Transverse colon (tissue), 4 donors: ENCODE results near the gene PYGM. TPM values are rescaled to one million over a fixed set of nuclear protein-coding genes. Genes with fewer than 3 reads are reported as not detected.

ENCODE experiments used
- DNase-seq: peaks from one replicate; pipeline ENCODE4 v3.0.0-alpha.2; 2019
- H3K27ac ChIP-seq, 4 donors: fragments of 200-600 bp; sonication (generic); 2 replicates each; pipeline ENCODE4 v1.5.1; 2016 to 2018; ENCODE audit warnings: inconsistent platforms in 4 of 4
- H3K27me3 ChIP-seq: fragments of 200-600 bp; sonication (generic); 2 replicates; pipeline ENCODE4 v1.5.1; 2017; ENCODE audit warnings: inconsistent platforms
- H3K36me3 ChIP-seq, 4 donors: fragments of 200-600 bp; sonication (generic); 2 replicates each; pipeline ENCODE4 v1.5.1; 2017 to 2019; ENCODE audit warnings: inconsistent platforms in 4 of 4
- H3K4me1 ChIP-seq, 4 donors: fragments of 200-600 bp; sonication (generic); 2 replicates each; pipeline ENCODE4 v1.5.1; 2017 to 2020; ENCODE audit warnings: inconsistent platforms in 4 of 4
- H3K4me3 ChIP-seq, 4 donors: fragments of 200-600 bp; sonication (generic); 1 replicate in 1 of 4; 2 replicates in 3 of 4; pipeline versions ENCODE4 v1.5.1 to v1.6.1; 2017 to 2019; ENCODE audit warnings: inconsistent platforms in 4 of 4
- H3K9me3 ChIP-seq, 2 donors: fragments of 200-600 bp; sonication (generic); 2 replicates each; pipeline ENCODE4 v1.5.1; 2017 to 2019; ENCODE audit warnings: inconsistent platforms in 2 of 2
- CTCF ChIP-seq, 5 experiments: fragments of 200-600 bp in 3 of 5; fragments of 450-650 bp in 2 of 5; sonication (generic) in 3 of 5; IDR thresholded peaks; 1 replicate in 2 of 5; 2 replicates in 3 of 5; pipeline ENCODE4 v1.5.1; 2016 to 2017; ENCODE audit warnings: antibody characterized with exemption in 5 of 5, inconsistent platforms in 3 of 5, mild to moderate bottlenecking in 2 of 5, moderate library complexity in 1 of 5
- EP300 ChIP-seq: sonication (generic); formaldehyde crosslinking; IDR thresholded peaks from one replicate; pipeline ENCODE4 v1.6.1; 2017; ENCODE audit warnings: antibody characterized with exemption, low read depth
- POLR2A ChIP-seq: fragments of 450-650 bp; IDR thresholded peaks from one replicate; pipeline ENCODE4 v1.6.1; 2016; ENCODE audit warnings: antibody characterized with exemption, mild to moderate bottlenecking, moderate library complexity
- POLR2AphosphoS5 ChIP-seq, 3 donors: sonication (generic); formaldehyde crosslinking; IDR thresholded peaks; one replicate each; pipeline ENCODE4 v1.6.1; 2016; ENCODE audit warnings: antibody characterized with exemption in 3 of 3
- WGBS, 2 donors: methylation state at CpG; one replicate each; pipeline ENCODE4 v1.1.5; 2018; ENCODE audit warnings: low coverage in 1 of 2; 5-methylcytosine and 5-hydroxymethylcytosine counted together
- in situ Hi-C, 4 donors: fragments of 200-750 bp; cut with MboI; loops; one replicate each; pipeline versions ENCODE4 v1.15.0 to v1.15.1; 2017; ENCODE audit warnings: low sequenced_read_pairs in 3 of 4, low pct_ligation_motif_present in 1 of 4, low pct_unique_long_range_greater_than_20kb in 1 of 4
- intact Hi-C: fragments of 100-400 bp; cut with DNase I; formaldehyde crosslinking; loops from one replicate; pipeline ENCODE4 v1.15.1; 2023; ENCODE audit warnings: low total_unique reads
- total RNA-seq, 4 donors: library from RNA; depleted of rRNA; stranded (reverse); fragments of >200 nt; gene quantifications; one replicate each; pipeline ENCODE4 v1.1.0, GENCODE V29; 2016

Gene PYGM
- total RNA-seq, 4 donors from 2014 or later = 1.2 to 7.9 (median 2.2) TPM

GRCh38 chr11:64789331-64790204 is 29.8 kb upstream of the PYGM start:
- peaks cover 0 to 19% (median 2%) of the 10 kb centered on the region in 4 donors for H3K4me1 ChIP-seq
- no peak overlapping the region for H3K4me3 ChIP-seq
- no peaks in the 10 kb centered on the region for H3K36me3 ChIP-seq
- intact Hi-C loops = no loop called here
- WGBS, 2 donors = 92 to 93% methylated on average over 3 to 13 of the region's 15 CpGs
- H3K27me3 ChIP-seq = no peaks in the 10 kb centered on the region
- H3K27ac ChIP-seq = no peak overlapping the region
- in situ Hi-C loops = no loop called here
- TF ChIP-seq CTCF (IDR thresholded peaks at IDR 0.05) (no peak), POLR2AphosphoS5 (IDR thresholded peaks at IDR 0.05) (no peak), EP300 (no peak), POLR2A (no peak)
- no peaks in the 10 kb centered on the region for H3K9me3 ChIP-seq
- no peak for DNase-seq

DNA sequence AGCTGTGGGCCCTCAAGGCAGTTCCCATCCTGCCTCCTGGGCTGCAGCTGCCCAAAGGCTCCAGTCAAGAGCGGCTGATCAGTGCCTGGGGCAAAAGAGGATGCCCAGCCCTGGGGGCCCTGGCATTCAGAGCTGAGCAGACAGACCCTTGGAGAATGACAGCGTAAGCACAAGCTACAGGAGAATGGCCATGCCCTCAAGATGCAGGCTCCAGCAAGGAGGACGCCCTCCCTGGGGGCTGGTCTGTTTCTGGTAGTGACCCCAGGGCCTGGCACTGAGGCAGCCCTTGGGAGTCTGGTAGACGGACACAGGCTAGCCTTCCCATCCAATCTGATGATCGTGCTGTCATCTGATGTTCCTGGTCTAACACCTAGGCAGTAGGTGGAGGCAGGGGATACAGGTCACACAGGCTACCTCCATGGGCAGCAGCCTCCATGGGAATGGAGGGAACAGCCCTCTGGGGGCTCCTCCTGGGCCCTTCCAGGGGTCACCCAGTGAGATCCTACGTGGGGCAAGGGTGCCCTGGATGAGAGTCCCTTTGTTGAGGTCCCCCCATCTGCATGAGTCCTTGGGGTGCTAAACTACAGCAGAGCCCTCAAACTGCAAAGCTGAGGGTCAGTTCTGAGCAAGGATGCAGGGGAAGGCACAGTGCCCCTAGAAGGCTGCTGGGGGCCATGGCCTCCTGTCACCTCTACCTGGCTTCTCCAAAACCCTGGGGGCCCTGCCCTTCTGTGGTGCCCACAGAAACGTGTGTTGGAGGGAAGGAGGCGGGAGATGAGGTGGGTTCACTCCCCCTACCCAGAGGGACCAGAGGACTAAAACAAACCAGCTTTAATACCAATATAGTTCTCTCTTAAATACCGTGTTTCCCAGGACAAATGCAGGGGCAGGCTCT is 28.8 kb upstream of the PYGM start:
- no peaks in the 10 kb centered on the region for H3K27me3 ChIP-seq
- no peak overlapping the region for H3K27ac ChIP-seq
- no peak overlapping the region for H3K4me3 ChIP-seq
- H3K9me3 ChIP-seq = no peaks in the 10 kb centered on the region
- WGBS, 2 donors = 88 to 100% methylated on average over 1 to 8 of the region's 9 CpGs
- no peak for TF ChIP-seq CTCF (IDR thresholded peaks at IDR 0.05)
- no peak for TF ChIP-seq EP300
- H3K4me1 ChIP-seq = peaks cover 0 to 21% (median 3%) of the 10 kb centered on the region in 4 donors
- no peak for DNase-seq
- in situ Hi-C loops (no loop called here), intact Hi-C loops (no loop called here)
- H3K36me3 ChIP-seq = no peaks in the 10 kb centered on the region

DNA sequence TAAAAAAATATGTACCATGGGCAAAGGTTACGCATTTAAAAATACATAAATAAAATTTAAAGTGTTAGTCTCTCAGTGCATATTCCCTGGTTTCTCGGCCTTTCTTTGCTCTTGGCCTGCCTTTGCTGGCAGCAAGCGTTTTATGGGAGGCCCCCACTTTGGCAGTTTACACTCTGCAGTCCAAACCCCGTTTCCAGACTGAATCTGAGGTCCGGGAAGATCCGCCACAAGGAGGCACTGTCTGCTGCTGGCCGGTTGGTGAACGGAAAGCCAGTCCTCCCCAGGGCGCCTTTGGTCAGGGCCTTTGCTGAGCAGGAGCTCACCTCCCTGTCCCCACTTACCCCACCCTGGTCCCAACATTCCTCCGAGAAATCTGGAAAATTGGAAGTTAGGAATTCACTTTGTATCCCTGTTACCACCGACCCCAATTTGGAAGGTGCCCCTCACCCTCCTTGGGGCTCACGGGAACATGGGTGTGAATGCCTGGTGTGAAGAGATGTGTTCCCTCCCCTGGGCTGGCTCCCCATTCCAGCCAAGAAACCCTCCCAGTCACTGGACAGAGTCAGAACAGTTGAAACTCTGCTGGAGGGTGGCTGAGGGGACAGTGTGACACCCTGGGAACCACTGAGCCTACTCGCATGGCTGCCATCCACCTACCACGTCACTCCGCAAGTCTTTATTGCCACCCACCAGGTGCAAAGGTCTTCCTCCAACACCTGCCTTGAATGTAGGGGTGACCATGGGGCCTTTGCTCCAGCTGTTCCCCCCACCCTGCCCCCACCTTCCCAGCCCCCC is 27.9 kb upstream of the PYGM start:
- DNase-seq = peak; percentile 82
- Histone ChIP-seq H3K9me3 (no peaks in the 10 kb centered on the region), H3K4me1 (peaks cover 0 to 21% (median 3%) of the 10 kb centered on the region in 4 donors), H3K4me3 (no peak overlapping the region), H3K36me3 (no peaks in the 10 kb centered on the region), H3K27me3 (no peaks in the 10 kb centered on the region), H3K27ac (peak overlapping the region in 1 of 4 donors; percentile 7)
- in situ Hi-C loops (no loop called here), intact Hi-C loops (no loop called here)
- WGBS, 2 donors = 37 to 67% methylated on average over 2 to 15 of the region's 15 CpGs
- peak; percentile 65 to 76 (median 73) for TF ChIP-seq CTCF (IDR thresholded peaks at IDR 0.05)
- no peak for TF ChIP-seq EP300
